ENCODE data around the gene GLYR1. TPM values are rescaled to one million over a fixed set of nuclear protein-coding genes. Genes with fewer than 3 reads are reported as not detected.

The GLYR1 gene
- total RNA-seq, 1 donor from 2014 or later, result 51.6 TPM

DNA sequence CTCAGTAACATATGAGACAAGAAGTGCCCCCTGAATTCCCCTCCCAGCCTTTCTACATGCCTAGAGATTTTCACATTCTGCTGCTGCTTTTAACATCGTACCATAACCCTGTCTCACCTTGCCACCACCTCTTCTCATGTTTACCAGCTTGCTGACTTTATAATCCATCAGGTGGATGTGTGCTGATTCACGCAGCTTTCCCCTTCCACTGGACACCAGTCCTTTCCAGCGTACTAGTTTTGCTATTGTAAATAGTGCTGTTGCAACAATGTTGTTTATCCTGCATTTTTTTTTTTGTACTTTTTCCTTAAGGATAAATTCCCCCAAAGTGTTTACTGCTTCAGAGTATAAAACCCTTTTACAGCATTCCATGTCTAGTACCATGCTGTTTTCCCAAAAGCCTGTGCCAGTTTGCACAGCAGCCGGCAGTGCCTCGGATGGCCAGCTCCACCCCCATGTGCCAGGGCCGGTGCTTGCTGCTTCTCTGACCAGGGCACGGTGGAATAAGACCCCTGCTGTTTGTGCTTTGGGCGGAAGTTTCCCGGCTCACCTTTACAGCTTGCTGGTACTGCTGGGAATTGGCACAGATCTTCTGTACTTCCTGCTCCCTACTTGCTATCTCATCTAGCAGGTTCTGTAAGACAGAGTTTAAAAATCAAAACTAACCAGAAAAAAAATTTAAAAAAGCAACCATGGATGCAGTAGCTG, 41.5 kb upstream of the GLYR1 start:
- Histone ChIP-seq H3K27ac (no peak overlapping the region), H3K4me1 (peaks cover 19% of the 10 kb centered on the region), H3K9me3 (no peaks in the 10 kb centered on the region), H3K36me3 (peaks cover 0 to 97% of the 10 kb centered on the region in 2 donors), H3K27me3 (no peaks in the 10 kb centered on the region), H3K4me3 (no peak overlapping the region)
- no peak for DNase-seq (ENCODE audit: extremely low spot score in 2 of 2)
- intact Hi-C loops (cut with DNase I), result no loop called here
- TF ChIP-seq POLR2A (IDR thresholded peaks at IDR 0.05), result no peak
- TF ChIP-seq, protein P1, sequence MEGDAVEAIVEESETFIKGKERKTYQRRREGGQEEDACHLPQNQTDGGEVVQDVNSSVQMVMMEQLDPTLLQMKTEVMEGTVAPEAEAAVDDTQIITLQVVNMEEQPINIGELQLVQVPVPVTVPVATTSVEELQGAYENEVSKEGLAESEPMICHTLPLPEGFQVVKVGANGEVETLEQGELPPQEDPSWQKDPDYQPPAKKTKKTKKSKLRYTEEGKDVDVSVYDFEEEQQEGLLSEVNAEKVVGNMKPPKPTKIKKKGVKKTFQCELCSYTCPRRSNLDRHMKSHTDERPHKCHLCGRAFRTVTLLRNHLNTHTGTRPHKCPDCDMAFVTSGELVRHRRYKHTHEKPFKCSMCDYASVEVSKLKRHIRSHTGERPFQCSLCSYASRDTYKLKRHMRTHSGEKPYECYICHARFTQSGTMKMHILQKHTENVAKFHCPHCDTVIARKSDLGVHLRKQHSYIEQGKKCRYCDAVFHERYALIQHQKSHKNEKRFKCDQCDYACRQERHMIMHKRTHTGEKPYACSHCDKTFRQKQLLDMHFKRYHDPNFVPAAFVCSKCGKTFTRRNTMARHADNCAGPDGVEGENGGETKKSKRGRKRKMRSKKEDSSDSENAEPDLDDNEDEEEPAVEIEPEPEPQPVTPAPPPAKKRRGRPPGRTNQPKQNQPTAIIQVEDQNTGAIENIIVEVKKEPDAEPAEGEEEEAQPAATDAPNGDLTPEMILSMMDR (IDR thresholded peaks at IDR 0.05), result no peak
- TF ChIP-seq POLR2AphosphoS5 (IDR thresholded peaks at IDR 0.05; ENCODE audit: insufficient read depth in 1 of 2, low read depth in 1 of 2), result no peak

DNA sequence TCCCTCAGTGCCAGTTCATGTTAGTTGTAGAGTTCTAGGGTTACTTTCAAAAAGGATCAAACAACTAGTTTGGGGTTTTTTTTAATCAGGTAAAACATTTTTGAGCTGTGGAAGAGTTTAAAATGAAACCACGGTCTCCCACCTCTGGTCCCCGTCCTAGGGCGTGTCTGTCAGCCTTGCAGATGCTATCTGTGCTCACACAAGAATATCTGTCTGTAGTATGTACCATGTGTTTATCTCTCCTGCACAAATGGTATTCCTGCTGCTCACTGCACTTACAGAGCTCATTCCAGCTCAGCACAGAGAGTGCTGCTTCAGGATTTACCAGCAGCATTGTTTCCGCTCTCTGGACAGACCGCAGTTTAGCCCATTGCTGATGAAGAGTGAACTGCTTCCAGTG, 39.1 kb upstream of the GLYR1 start:
- Histone ChIP-seq H3K4me3 (no peak overlapping the region), H3K36me3 (peaks cover 0 to 96% of the 10 kb centered on the region in 2 donors), H3K27ac (no peak overlapping the region), H3K9me3 (no peaks in the 10 kb centered on the region), H3K27me3 (no peaks in the 10 kb centered on the region), H3K4me1 (no peaks in the 10 kb centered on the region)
- no peak for DNase-seq (ENCODE audit: extremely low spot score in 2 of 2)
- intact Hi-C loops (cut with DNase I), result no loop called here
- TF ChIP-seq POLR2AphosphoS5 (IDR thresholded peaks at IDR 0.05; ENCODE audit: insufficient read depth in 1 of 2, low read depth in 1 of 2), result no peak
- no peak for TF ChIP-seq POLR2A (IDR thresholded peaks at IDR 0.05)
- TF ChIP-seq, protein P1 (IDR thresholded peaks at IDR 0.05), result no peak

DNA sequence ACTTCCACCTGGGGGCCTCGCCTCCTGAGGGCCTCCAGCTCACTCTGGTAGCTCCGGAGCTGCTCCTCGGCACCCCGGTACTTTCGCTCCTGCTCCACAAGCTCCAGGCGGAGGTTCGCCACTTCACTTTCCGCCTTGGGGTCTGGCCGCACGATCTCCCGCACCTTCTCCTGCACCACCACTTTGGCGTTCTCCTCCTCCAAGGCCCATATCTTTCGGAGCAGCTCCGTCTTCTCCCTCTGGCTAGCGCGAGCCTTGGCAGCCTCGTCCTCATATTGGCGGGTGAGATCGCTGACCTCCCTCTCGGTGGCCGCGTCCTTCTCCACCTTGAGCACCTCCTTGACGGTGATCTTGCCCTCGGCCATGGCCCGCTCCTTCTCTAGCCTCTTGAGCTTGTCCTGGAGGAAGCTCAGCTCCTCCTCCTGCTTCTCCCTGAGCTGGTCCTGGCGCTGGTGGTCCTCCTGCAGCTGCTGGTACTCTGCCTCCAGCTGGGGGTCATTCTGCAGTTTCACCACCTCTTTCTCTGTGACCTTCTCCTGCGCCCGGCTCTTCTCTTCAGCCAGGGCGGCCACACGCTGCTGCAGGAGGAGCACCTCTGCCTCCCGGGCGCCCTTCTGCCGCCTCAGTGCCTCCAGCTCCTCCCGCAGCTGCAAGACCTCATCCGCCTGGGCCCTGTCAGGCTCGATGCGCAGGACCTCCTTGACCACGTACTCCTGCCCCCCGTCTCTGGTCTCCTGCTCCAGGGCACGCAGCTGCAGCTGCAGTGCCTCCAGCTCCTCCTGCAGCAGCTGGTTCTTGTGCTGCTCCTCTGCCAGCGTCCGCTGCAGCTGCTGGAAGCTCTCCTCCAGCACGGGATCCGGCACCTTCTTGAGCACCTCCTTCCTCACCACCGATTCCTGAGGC, 38.1 kb upstream of the GLYR1 start:
- DNase-seq (ENCODE audit: extremely low spot score in 2 of 2), result no peak
- no peaks in the 10 kb centered on the region for H3K9me3 ChIP-seq
- TF ChIP-seq POLR2A (IDR thresholded peaks at IDR 0.05) (no peak), POLR2AphosphoS5 (IDR thresholded peaks at IDR 0.05; ENCODE audit: insufficient read depth in 1 of 2, low read depth in 1 of 2) (no peak)
- TF ChIP-seq, protein P1 (IDR thresholded peaks at IDR 0.05), result no peak
- H3K27ac ChIP-seq, result no peak overlapping the region
- intact Hi-C loops (cut with DNase I), result no loop called here
- no peaks in the 10 kb centered on the region for H3K4me1 ChIP-seq
- no peak overlapping the region for H3K4me3 ChIP-seq
- H3K27me3 ChIP-seq, result no peaks in the 10 kb centered on the region
- peaks cover 0 to 96% of the 10 kb centered on the region in 2 donors for H3K36me3 ChIP-seq

DNA sequence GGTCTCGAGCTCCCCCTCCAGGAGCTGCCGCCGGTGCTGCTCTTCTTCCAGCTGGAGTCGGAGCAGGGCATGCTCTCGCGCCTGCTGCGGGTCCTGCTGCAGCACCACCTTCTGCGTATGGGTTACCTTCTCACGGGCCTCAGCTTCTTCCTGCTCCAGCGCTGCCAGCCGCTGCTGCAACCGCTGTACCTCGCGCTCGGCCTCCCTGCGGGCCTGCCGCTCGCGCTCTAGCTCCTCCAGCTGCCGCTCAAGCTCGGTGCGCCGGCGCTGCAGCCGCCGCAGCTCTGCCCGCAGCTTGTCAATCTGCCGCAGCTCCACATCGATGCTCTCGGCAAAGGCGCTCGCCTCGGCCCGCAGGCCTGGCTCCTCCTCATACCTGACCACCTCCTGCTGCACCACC, 37.1 kb upstream of the GLYR1 start:
- Histone ChIP-seq H3K27ac (no peak overlapping the region), H3K9me3 (no peaks in the 10 kb centered on the region), H3K4me3 (no peak overlapping the region), H3K4me1 (no peaks in the 10 kb centered on the region), H3K36me3 (peaks cover 0 to 95% of the 10 kb centered on the region in 2 donors), H3K27me3 (no peaks in the 10 kb centered on the region)
- no peak for DNase-seq (ENCODE audit: extremely low spot score in 2 of 2)
- TF ChIP-seq POLR2AphosphoS5 (IDR thresholded peaks at IDR 0.05; ENCODE audit: insufficient read depth in 1 of 2, low read depth in 1 of 2), result no peak
- TF ChIP-seq POLR2A (IDR thresholded peaks at IDR 0.05), result no peak
- TF ChIP-seq, protein P1 (IDR thresholded peaks at IDR 0.05), result no peak
- intact Hi-C loops (cut with DNase I), result no loop called here

Measured in vagina (tissue), 2 donors.